GM18858 (cell line): Measurements from ENCODE around the gene MLPH.

Source experiments
- ATAC-seq: cut with Tn5 transposase; IDR thresholded peaks from one replicate; pipeline ENCODE4 v1.9.1; 2021; ENCODE audit not compliant: unreplicated experiment

Gene MLPH

GRCh38 chr2:237475704-237476141 lies 11.3 kb upstream of the MLPH start:
- no peak for ATAC-seq

- no peak for ATAC-seq
These were observed 9.0 kb upstream of the MLPH start for GRCh38 chr2:237478095-237478494.

- ATAC-seq: no peak
These were observed 8.1 kb upstream of the MLPH start for GRCh38 chr2:237478979-237479378.

- ATAC-seq: no peak
These were observed 7.3 kb upstream of the MLPH start for GRCh38 chr2:237479747-237480146.

GRCh38 chr2:237480556-237480955 lies 6.5 kb upstream of the MLPH start:
- no peak for ATAC-seq

GRCh38 chr2:237480988-237481525 lies 6.0 kb upstream of the MLPH start:
- no peak for ATAC-seq

- ATAC-seq: no peak
These were observed 4.6 kb upstream of the MLPH start for GRCh38 chr2:237482485-237482884.

- no peak for ATAC-seq
These were observed 3.9 kb upstream of the MLPH start for GRCh38 chr2:237483018-237483731.

GRCh38 chr2:237485304-237485703 lies 1.7 kb upstream of the MLPH start:
- ATAC-seq: no peak

- ATAC-seq: no peak
These were observed 1.2 kb upstream of the MLPH start for GRCh38 chr2:237485844-237486243.

- ATAC-seq: no peak
These were observed 675 bp upstream of the MLPH start for GRCh38 chr2:237486334-237486818.

GRCh38 chr2:237487496-237487895 lies 445 bp downstream of the MLPH start:
- ATAC-seq: no peak

- no peak for ATAC-seq
These were observed 1.2 kb downstream of the MLPH start for GRCh38 chr2:237488295-237488694.

- ATAC-seq: no peak
These were observed 2.1 kb downstream of the MLPH start for GRCh38 chr2:237488901-237489860.

GRCh38 chr2:237490009-237490711 lies 3.1 kb downstream of the MLPH start:
- no peak for ATAC-seq

- no peak for ATAC-seq
These were observed 3.7 kb downstream of the MLPH start for GRCh38 chr2:237490795-237491194.

- ATAC-seq: no peak
These were observed 4.6 kb downstream of the MLPH start for GRCh38 chr2:237491515-237492118.

- no peak for ATAC-seq
These were observed 5.3 kb downstream of the MLPH start for GRCh38 chr2:237492137-237492890.

- no peak for ATAC-seq
These were observed 7.0 kb downstream of the MLPH start for GRCh38 chr2:237494066-237494465.
